ENCODE data around the gene P3H3.
A peak's percentile ranks its signal among the peaks of the same experiment; 100 is the strongest.

P3H3 gene

GRCh38 chr12:6799147-6799546 is 29.1 kb upstream of the P3H3 start:
- DNase-seq = no peak

GRCh38 chr12:6807170-6807569 is 21.0 kb upstream of the P3H3 start:
- no peak for DNase-seq

DNA sequence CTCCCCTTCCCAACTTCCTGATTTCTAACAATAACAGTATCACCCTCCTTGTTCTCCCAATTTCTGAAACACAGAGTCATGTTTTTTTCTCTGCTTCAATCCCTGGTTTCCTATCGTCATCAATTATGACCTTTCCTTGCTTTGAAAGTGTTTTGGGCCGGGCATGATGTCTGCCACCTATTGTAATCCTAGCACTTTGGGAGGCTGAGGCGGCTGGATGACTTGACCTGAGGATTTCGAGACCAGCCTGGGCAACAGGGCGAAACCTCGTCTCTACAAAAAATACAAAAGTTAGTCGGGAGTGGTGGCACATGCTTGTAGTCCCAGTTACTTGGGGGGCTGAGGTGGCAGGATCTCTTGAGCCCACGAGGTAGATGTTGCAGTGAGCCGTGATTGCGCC is 19.2 kb upstream of the P3H3 start:
- no peak for DNase-seq

DNA sequence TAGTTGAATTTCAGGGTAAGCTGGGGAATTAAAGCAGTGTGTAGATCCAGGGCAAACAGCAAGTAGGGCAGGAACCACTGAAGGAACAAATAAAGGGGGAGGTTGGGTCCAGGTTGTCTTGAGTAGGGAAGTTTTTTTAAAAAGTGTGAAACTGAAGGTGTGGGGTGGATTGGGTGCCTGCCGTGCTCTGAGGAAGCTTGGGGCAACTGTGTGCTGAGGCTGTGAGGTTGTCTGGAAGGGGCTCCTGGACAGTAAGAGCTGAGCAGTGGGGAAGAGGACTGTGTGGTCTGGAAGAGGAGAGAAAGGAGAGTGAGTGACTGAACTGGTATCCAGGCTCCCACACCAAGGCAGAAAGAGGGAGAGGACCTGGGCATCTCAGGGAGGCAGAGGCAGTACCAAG is 17.4 kb upstream of the P3H3 start:
- DNase-seq = no peak

- no peak for DNase-seq
These were observed 14.8 kb upstream of the P3H3 start for GRCh38 chr12:6813363-6813762.

DNA sequence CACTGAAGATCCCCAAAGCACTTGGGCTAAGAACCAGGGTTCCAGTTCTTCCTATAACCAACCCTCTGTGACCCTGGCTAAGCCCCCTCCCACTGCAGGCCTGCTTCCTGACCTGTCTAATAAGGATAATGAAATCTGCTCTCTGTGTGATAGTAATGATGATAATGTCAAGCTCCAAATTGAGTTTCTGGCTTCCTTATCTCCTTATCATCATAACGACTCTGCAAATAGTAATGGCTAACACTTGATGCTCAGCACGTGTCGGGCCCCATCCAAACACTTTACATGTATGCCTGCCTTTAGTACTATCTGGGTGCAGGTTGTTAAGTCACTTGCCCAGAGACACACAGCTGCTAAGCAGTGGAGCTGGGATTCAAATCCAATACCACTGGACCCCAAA is 11.6 kb upstream of the P3H3 start:
- DNase-seq = no peak

GRCh38 chr12:6817098-6817497 is 11.1 kb upstream of the P3H3 start:
- no peak for DNase-seq

DNA sequence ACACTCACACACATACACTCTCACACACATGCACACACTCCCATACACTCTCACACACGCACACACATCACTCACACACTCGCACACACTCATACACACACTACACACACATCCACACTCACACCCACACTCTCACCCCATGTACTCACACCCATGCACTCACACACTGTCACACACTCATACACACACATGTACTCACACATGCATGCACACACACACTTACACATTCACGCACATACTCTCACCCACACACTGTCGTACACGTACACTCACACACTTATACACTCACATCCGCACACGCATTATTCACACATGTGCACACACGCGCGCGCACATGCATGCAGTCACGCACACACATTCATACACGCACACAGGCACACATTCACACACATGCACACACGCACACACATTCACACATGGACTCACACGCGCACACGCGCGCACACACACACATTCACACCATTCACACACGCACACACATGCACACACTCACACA is 10.5 kb upstream of the P3H3 start:
- DNase-seq = no peak

GRCh38 chr12:6818222-6818621 is 10.0 kb upstream of the P3H3 start:
- DNase-seq = no peak

GRCh38 chr12:6818645-6819044 is 9.6 kb upstream of the P3H3 start:
- no peak for DNase-seq

GRCh38 chr12:6819106-6820030 is 8.8 kb upstream of the P3H3 start:
- no peak for DNase-seq

DNA sequence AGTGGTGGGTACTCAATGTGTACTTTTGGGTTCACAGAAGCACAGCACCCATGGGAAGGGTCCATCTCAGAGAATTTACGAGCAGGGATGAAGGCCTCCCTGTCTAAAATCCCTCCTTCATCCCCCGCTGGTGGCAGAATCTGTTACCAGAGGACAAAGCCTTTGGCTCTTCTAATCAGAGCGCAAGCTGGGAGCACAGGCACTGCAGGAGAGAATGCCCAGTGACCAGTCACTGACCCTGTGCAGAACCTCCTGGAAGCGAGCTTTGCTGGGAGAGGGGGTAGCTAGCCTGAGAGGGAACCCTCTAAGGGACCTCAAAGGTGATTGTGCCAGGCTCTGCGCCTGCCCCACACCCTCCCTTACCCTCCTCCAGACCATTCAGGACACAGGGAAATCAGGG is 8.0 kb upstream of the P3H3 start:
- no peak for DNase-seq

DNA sequence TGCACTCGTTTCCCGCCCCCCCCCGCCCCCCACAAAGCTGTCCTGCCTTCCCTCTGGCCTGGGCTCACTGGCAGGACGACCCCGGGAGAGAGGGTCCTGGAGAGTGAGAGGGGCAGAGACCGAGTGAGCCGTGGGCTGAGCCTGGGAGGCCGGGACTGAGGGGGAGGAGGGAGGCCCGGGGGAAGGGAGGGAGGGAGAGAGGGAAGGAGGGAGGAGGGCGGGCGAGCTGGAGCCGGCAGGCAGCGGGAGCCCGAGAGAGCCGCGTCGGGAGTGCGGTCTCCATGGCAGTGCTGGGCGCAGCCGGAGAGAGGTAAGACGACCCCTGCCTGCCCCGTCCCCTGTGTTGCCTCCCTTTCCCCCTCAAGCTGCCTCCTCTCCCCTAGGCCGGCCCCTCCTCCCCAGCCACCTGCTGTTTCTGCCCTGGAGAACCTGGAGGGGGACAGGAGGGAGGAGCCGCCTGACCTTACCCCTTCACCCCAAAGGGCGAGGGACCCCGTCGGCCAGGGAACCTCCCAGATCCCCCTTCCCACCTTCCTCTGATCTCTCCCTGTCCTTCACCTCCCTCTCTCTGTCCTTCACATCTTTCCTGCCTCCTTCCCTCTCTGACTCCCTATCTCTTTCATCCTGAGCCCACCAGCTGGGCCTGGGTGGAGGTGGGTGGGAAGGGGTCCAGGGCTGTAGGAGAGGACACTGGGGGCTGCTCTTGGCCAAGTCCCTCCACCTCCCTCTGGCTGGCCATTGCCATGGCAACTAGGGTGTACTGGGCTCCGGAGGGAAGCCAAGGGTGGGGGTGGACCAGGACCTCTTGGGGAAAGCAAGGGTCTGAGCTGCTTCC is 6.4 kb upstream of the P3H3 start, which contains the start of gene GPR162:
TSS of gene GPR162 (plus strand) at position 231 of the 835 bp plus-strand sequence. CDS start 2,078 bp downstream, outside the sequence.
- peak; percentile 56 for DNase-seq

- DNase-seq = no peak
These were observed 5.6 kb upstream of the P3H3 start for GRCh38 chr12:6822426-6823135.

DNA sequence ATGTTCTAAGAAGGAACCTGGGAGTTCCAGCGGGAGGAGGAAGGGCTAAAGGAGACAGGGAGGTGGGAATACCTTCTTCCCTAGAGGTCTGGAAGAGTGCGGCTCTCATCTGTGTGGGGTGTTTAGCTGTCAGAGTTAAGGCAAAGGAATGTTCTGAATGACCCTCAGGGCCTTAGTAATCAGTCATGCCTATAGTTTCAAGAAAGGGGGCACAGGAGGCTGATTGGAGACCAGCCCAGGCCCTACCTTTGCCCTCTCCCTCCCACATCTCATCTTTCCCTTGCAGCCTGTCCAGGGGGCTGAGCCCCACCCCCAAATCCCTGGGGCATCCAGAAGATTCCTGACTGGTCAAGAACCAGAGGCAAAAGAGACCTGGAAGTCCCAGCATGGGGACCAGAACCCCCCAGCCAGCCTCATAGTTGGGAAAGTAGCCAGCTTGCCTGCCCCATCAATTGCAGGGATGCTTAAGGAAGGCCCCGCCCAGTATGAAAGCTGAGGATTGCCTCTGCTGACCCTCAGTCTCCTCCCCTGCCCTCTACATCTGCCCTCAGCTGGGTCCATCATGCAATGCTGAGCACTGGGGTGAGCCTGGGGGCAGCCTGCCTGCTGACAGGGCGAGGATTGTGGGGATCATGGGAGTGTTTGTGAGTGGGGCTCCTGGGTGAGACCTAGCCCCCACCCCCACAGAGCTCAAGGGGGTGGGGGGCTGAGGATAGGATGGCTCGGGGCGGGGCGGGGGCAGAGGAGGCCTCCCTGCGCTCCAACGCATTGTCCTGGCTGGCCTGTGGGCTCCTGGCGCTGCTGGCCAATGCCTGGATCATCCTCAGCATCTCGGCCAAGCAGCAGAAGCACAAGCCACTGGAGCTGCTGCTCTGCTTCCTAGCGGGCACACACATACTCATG is 4.8 kb upstream of the P3H3 start:
- no peak for DNase-seq

DNA sequence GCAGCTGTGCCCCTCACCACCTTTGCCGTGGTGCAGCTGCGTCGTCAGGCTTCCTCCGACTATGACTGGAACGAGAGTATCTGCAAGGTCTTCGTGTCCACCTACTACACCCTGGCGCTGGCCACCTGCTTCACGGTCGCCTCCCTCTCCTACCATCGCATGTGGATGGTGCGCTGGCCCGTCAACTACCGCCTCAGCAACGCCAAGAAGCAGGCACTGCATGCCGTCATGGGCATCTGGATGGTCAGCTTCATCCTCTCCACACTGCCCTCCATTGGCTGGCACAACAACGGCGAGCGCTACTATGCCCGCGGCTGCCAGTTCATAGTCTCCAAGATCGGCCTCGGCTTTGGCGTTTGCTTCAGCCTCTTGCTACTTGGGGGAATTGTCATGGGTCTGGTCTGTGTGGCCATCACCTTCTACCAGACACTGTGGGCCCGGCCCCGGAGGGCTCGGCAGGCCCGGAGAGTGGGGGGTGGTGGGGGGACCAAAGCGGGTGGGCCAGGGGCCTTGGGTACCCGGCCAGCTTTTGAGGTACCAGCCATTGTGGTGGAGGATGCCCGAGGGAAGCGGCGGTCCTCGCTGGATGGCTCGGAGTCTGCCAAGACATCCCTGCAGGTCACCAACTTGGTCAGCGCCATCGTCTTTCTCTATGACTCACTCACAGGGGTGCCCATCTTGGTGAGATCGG is 4.0 kb upstream of the P3H3 start:
- DNase-seq = no peak

- DNase-seq = no peak
These were observed 3.3 kb upstream of the P3H3 start for GRCh38 chr12:6824901-6825381.

DNA sequence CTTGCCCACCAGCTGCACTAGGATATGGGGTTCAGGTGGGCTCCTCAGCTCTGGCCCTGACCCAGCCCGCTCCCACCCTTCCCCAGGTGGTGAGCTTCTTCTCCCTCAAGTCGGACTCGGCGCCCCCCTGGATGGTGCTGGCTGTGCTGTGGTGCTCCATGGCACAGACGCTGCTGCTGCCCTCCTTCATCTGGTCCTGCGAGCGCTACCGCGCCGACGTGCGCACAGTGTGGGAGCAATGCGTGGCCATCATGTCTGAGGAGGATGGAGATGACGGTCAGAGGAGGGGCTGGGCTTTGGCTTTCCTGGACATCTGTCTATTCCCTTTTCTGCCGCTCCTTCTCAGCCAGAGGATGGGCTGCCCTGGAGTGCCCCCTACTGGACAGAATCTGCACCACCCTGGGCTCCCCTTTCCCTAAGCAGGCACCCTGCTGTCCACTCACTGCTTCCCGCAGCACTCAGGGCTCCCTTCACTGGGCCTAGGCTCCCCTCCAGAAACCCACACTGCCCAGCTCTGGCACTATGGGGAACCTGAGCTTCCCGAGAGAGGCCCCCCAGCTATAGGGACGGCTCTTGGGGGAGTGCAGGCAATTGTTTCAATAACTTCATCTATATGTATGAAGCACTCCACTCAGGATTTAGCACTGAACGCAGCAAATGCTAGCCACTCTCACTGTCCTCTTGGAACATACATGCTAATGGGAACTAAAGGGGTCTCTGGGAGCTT is 2.6 kb upstream of the P3H3 start:
- peak; percentile 56 for DNase-seq

GRCh38 chr12:6826125-6826733 is 2.0 kb upstream of the P3H3 start:
- no peak for DNase-seq

All from NCI-H1092 (cell line).